ENCODE measurements around the gene ATP2A2. TPM values are rescaled to one million over a fixed set of nuclear protein-coding genes. Genes with fewer than 3 reads are reported as not detected.

The ATP2A2 gene
- total and polyA plus RNA-seq, 2 donors (not counting 1 experiment from before 2014, with no cell fraction given): 35.3 to 68.2 TPM

GRCh38 chr12:110282300-110282860 lies 1.3 kb downstream of the ATP2A2 start:
- Mint-ChIP-seq H3K9me3 (ENCODE audit: insufficient read depth) (no peaks in the 10 kb centered on the region), H3K27ac (peak overlapping the region; percentile 87), H3K4me1 (peaks cover 52% of the 10 kb centered on the region), H3K27me3 (no peaks in the 10 kb centered on the region), H3K4me3 (peak overlapping the region; percentile 91)
- WGBS (ENCODE audit: insufficient coverage): 0% methylated on average over 4 of the region's 8 CpGs
- H3K9ac ChIP-seq (ENCODE audit: low read length): peak overlapping the region; percentile 76
- peak overlapping the region; percentile 69 for H2AFZ ChIP-seq (ENCODE audit: insufficient read depth, low read depth, low read length, poor library complexity, severe bottlenecking)
- ATAC-seq (ENCODE audit: low read depth) (no peak), DNase-seq (no peak)
- peaks cover 15% of the 10 kb centered on the region for H4K20me1 ChIP-seq (ENCODE audit: control insufficient read depth, insufficient read depth, low read length, poor library complexity, severe bottlenecking)
- CTCF ChIA-PET: interaction anchor here (0.6 kb wide), 3 partner anchors 182 to 411 kb away, joined by 3 to 4 read pairs (median 3); no protein-coding TSS in a partner anchor
- H3K79me2 ChIP-seq (ENCODE audit: control insufficient read depth, insufficient read depth, low read length): peaks cover 58% of the 10 kb centered on the region
- H3K27ac ChIP-seq (ENCODE audit: low read length in 2 of 2): peak overlapping the region; percentile 11 to 81
- intact Hi-C loops (cut with micrococcal nuclease): loop anchor here (5.0 to 10.0 kb wide), 3 partner anchors 220 to 462 kb away; partner anchors contain the start of genes PPP1CC, RAD9B, TCHP and VPS29
- TF ChIP-seq CTCF (IDR thresholded peaks at IDR 0.05): no peak
- TF ChIP-seq EZH2 (IDR thresholded peaks at IDR 0.05; ENCODE audit: borderline replicate concordance, insufficient read depth, low read depth, low read length, poor library complexity, severe bottlenecking): no peak
- H3K4me2 ChIP-seq (replicated peaks; ENCODE audit: low read depth, low read length, poor library complexity, severe bottlenecking): peak overlapping the region; percentile 79
- no peaks in the 10 kb centered on the region for H3K9me3 ChIP-seq (ENCODE audit: control extremely low read depth in 1 of 3, control insufficient read depth in 2 of 3, insufficient read depth in 1 of 3, low read length in 2 of 3)
- peaks cover 26 to 38% of the 10 kb centered on the region in 2 donors for H3K4me1 ChIP-seq (ENCODE audit: control insufficient read depth in 2 of 2, insufficient read depth in 2 of 2, low read length in 2 of 2)
- peaks cover 4 to 10% of the 10 kb centered on the region in 2 experiments for H3K36me3 ChIP-seq (replicated peaks in 1 of 2; ENCODE audit: control extremely low read depth in 1 of 2, control insufficient read depth in 1 of 2, extremely low read depth in 1 of 2, insufficient read depth in 2 of 2, low read length in 1 of 2)
- H3K4me3 ChIP-seq (ENCODE audit: control extremely low read depth in 1 of 5, extremely low read depth in 1 of 5, insufficient read depth in 1 of 5, low read depth in 2 of 5, low read length in 4 of 5): peak overlapping the region; percentile 58 to 83 (median 75)
- POLR2A ChIA-PET: interaction anchor here (0.6 kb wide), 2 partner anchors 137 to 1531 kb away, joined by 3 to 4 read pairs; no protein-coding TSS in a partner anchor
- no peaks in the 10 kb centered on the region for H3K27me3 ChIP-seq (replicated peaks in 1 of 4; ENCODE audit: control extremely low read depth in 1 of 4, control insufficient read depth in 3 of 4, insufficient read depth in 4 of 4, low read length in 3 of 4)

Measured in B cell (primary cell).